ENCODE measurements around the gene MRPL53. TPM values are rescaled to one million over a fixed set of nuclear protein-coding genes. Genes with fewer than 3 reads are reported as not detected.
A peak's percentile ranks its signal among the peaks of the same experiment; 100 is the strongest.

MRPL53 gene
- total and polyA plus RNA-seq, 2 of the 13 experiments (the other 11 are each of a cell fraction or from before 2014, with no cell fraction given), result 34.3 to 51.9 TPM

DNA sequence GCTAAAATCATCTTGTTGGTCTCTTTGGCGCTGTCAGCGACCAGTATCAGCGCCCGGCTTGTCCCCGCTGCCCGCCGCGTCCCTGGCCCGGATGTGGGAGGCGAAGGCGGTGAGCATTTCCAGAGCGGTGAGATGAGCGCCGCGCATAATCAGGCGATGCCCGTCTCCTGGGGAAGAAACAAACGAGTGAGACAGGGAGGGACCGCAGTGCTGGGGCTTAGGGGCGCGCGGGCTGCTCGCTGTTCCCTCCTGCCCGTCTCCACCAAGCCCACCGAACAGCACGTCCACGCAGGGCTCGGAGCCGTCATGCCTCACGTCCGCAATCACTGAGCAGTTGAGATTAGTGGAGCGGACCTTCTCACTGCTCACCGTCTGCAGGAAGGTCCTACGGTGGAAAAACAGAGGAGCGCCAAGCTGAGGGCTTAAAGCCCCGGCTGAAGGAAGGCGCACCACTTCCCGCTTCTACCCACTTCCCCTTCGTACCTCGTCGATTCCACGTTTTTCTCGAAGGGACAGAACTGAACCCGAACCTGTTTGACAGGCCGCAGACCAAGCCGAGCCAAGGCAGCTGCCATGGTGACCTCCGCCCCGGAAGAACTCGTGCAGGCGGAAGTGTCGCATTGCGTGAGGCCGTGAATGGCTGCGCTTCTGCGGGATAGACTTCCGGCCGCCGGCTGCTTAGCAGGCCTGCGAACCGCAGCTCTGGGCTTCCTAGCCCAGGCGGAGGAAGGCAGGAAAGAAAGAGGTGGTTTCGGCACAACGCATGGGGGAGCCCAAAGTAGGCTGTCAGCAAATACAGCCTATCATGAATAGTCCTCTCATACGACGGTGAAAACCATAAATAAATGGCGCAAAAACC is at the start of gene MRPL53 (continued):
- TF ChIP-seq AHR (CRISPR knock-in tag; IDR thresholded peaks at IDR 0.05) (peak; percentile 90; the same call in 1 of the 2 replicates), RFXANK (CRISPR knock-in tag; IDR thresholded peaks at IDR 0.05) (0 out of 2 replicates have a peak, but pooled peaks have one; percentile 61), ZMYM3 (CRISPR knock-in tag; IDR thresholded peaks at IDR 0.05) (peak; percentile 24; the same call in 1 of the 2 replicates), ZNF264 (CRISPR knock-in tag; IDR thresholded peaks at IDR 0.05) (peak; percentile 81; the same call in 1 of the 2 replicates), ZNF235 (CRISPR knock-in tag; IDR thresholded peaks at IDR 0.05; ENCODE audit: borderline replicate concordance) (peak; percentile 93), NR2C2 (CRISPR knock-in tag; IDR thresholded peaks at IDR 0.05; ENCODE audit: borderline replicate concordance) (peak; percentile 100), SUZ12 (IDR thresholded peaks at IDR 0.05; ENCODE audit: low read depth, low read length) (no peak), PPARG (CRISPR knock-in tag; conservative IDR thresholded peaks at IDR 0.05) (peak; percentile 65; the same call in 1 of the 2 replicates), HOXA7 (CRISPR knock-in tag; IDR thresholded peaks at IDR 0.05) (no peak), HOXA5 (CRISPR knock-in tag; IDR thresholded peaks at IDR 0.05) (peak; percentile 96), ZNF350 (CRISPR knock-in tag; IDR thresholded peaks at IDR 0.05; ENCODE audit: borderline replicate concordance, low read depth) (peak; percentile 99), ZNF224 (CRISPR knock-in tag; IDR thresholded peaks at IDR 0.05) (peak; percentile 89; the same call in 1 of the 2 replicates), FLYWCH1 (CRISPR knock-in tag; IDR thresholded peaks at IDR 0.05) (no peak), TMF1 (CRISPR knock-in tag; IDR thresholded peaks at IDR 0.05; ENCODE audit: low read depth) (peak; percentile 97), REL (CRISPR knock-in tag; conservative IDR thresholded peaks at IDR 0.05) (no peak; the same call in 1 of the 2 replicates), ZFP62 (CRISPR knock-in tag; IDR thresholded peaks at IDR 0.05) (no peak), FOXM1 (CRISPR knock-in tag; IDR thresholded peaks at IDR 0.05) (no peak), FOSL1 (CRISPR knock-in tag; IDR thresholded peaks at IDR 0.05; ENCODE audit: borderline replicate concordance) (peak; percentile 29; the same call in 1 of the 2 replicates)
- TF ChIP-seq, protein P1, sequence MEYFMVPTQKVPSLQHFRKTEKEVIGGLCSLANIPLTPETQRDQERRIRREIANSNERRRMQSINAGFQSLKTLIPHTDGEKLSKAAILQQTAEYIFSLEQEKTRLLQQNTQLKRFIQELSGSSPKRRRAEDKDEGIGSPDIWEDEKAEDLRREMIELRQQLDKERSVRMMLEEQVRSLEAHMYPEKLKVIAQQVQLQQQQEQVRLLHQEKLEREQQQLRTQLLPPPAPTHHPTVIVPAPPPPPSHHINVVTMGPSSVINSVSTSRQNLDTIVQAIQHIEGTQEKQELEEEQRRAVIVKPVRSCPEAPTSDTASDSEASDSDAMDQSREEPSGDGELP (IDR thresholded peaks at IDR 0.05; ENCODE audit: borderline replicate concordance, low read depth), result peak; percentile 81
- TF ChIP-seq, protein P2, sequence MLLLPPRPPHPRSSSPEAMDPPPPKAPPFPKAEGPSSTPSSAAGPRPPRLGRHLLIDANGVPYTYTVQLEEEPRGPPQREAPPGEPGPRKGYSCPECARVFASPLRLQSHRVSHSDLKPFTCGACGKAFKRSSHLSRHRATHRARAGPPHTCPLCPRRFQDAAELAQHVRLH (CRISPR knock-in tag; IDR thresholded peaks at IDR 0.05; ENCODE audit: borderline replicate concordance, low read depth), result peak; percentile 98; the same call in 1 of the 2 replicates
- TF ChIP-seq, protein P3, sequence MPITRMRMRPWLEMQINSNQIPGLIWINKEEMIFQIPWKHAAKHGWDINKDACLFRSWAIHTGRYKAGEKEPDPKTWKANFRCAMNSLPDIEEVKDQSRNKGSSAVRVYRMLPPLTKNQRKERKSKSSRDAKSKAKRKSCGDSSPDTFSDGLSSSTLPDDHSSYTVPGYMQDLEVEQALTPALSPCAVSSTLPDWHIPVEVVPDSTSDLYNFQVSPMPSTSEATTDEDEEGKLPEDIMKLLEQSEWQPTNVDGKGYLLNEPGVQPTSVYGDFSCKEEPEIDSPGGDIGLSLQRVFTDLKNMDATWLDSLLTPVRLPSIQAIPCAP (CRISPR knock-in tag; IDR thresholded peaks at IDR 0.05; ENCODE audit: low read depth), result peak; percentile 80; the same call in 1 of the 2 replicates
- TF ChIP-seq, protein P4, sequence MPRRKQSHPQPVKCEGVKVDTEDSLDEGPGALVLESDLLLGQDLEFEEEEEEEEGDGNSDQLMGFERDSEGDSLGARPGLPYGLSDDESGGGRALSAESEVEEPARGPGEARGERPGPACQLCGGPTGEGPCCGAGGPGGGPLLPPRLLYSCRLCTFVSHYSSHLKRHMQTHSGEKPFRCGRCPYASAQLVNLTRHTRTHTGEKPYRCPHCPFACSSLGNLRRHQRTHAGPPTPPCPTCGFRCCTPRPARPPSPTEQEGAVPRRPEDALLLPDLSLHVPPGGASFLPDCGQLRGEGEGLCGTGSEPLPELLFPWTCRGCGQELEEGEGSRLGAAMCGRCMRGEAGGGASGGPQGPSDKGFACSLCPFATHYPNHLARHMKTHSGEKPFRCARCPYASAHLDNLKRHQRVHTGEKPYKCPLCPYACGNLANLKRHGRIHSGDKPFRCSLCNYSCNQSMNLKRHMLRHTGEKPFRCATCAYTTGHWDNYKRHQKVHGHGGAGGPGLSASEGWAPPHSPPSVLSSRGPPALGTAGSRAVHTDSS (CRISPR knock-in tag; conservative IDR thresholded peaks at IDR 0.05), result no peak

All from HepG2 (cell line).